Right renal pelvis (tissue), 4 donors: ENCODE data around the gene GLT6D1. TPM values are rescaled to one million over a fixed set of nuclear protein-coding genes. Genes with fewer than 3 reads are reported as not detected.

Source experiments
- DNase-seq, 4 donors: peaks; one replicate each; pipeline ENCODE4 v3.0.0-alpha.2; 2013; ENCODE audit warnings: low read depth in 4 of 4, low spot score in 3 of 4, missing footprints in 1 of 4
- polyA plus RNA-seq, 4 donors: library from polyadenylated mRNA; unstranded; fragments of 120-200 nt; gene quantifications; one replicate each; pipeline ENCODE4 v1.2.1, GENCODE V29; 2013; ENCODE audit not compliant: insufficient read length in 4 of 4

Gene GLT6D1
- polyA plus RNA-seq, 4 donors: not detected

- no peak for DNase-seq
Observed at GRCh38 chr9:135610290-135611141, 28.8 kb downstream of the GLT6D1 start.

DNA sequence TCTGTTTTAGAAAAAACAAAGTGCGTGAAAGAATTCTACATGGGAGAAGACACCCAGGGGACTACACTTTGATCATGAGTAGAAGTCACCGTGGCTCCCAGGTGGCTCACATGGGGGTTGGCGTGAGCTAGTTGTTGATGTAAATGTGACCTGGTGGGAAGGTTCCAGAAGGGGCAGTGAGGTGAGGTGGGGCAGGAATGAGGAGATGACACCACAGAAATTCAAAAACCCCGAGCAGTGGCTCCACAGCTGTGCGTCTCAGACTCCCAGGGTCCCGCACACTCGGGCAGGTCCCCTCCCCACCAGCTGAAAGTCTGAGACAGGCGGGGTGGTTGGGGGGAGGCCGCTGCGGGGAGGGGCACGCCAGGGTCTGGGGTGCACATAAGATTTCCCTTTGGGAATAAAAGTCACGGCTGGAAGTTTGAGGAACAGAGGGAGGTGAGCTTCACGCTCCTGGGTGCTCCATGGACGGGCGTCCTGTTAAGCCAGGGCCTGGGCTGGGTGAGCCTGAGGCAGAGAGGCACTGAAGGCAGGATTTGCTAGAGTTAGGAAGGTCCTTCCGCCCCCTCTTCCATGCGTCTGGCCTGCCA is 29.9 kb downstream of the GLT6D1 start:
- DNase-seq: no peak

DNA sequence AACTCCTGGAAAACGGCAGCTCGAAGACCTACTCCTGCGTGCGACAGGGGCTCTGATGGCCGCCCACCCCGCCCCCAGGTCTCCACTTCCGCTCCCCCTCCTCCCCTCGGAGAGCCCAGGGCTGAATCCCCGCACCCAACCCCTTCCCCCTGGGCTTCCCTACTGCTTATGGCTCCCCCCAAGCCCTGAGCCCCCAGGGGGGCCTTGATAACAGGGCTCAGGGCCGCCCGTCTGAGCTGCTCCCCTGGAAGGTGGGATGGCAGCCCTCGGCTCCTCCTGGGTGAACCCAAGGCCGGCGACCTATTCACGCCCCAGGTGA is 30.4 kb downstream of the GLT6D1 start:
- no peak for DNase-seq

GRCh38 chr9:135608294-135608998 is 30.9 kb downstream of the GLT6D1 start:
- no peak for DNase-seq

- no peak for DNase-seq
Observed at GRCh38 chr9:135607401-135608293, 31.7 kb downstream of the GLT6D1 start.

DNA sequence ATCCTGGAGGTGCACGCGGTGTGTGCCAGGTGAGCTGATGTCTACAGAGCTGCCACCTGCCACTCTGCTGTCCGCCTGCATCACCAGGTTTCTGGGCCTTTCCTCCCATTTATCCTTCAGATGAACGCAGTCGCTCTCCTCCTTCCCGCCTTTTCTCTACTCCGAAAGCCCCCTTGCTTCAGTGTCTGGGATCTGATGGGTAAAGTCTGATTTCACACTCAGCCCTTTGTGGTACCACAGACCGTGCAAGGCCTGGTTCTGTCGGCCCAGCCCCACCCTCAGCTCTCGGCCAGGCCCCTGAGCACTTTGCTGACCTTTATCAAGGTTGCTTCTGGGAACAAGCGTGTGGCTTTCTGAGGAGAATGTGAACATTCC is 32.5 kb downstream of the GLT6D1 start:
- no peak for DNase-seq

- no peak for DNase-seq
Observed at GRCh38 chr9:135605238-135605781, 34.0 kb downstream of the GLT6D1 start.

DNA sequence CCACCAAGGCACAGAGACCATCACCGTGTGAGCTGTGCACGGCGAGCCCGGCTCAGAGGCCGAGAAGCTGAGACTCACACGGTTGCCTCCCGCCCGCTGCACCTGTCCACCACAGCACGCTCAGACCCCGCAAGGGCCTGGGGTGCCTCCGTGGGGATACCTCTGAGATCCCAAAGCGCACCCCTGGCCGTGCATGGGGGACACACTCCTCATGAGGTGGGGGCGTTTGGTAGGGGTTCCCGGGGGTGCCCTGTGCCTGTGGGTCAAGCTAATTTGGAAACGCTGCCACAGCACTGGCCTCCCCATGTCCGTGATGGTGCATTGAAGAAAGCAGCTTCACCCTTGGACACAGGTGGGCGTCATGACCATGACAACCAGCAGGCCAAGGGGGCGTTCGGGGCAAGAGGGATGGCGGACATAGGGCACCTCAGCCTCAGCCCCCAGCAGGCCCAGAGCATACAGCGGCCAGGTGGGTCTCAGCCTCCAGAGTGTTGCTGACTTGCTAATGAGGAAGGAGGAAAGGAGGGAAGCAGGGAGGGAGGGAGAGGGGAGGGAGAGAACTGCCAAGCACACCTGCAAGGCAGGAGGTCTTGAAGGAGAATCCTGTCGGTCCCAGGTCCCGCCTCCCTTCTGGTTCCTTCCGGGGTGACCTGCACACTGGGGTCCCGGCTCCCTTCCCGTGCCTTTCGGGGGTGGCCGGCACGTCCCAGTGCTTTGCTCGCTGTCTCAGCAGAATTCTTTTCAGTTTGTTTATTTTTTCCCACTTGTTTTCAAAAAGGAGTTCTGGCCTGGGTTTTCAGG is 34.7 kb downstream of the GLT6D1 start:
- DNase-seq: no peak

DNA sequence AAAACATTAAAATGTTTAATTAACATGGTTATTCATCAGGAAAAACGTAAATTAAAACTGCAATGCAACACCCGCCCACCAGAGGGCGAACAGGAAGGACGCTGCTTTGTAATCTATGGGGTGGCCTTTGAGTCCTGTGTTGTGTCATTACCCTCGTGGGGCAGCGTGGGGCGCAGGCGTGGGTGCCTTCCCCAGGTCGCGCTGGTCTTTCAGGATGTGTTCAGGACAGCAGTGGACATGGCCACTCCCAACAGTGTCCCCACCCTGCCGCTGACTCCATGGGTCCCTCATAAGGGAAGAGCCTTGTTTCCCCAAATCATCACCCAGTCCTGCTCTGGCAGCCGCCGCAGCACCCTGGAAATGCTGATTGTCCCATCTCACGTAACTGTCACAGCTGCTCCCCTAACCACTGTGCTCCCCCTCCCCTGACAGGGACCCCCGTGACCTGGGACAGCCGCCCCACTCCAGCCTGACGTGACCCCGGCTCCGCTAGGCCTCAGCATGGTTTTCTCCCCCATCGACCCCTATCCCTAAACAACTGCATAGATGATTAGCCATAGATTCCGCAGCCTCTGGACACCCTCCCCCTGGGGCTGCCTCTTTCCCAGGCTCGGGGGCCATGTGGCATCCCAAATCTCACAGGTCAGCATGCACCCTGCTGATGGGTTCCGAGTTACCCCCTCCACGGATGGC is 36.4 kb downstream of the GLT6D1 start:
- no peak for DNase-seq

DNA sequence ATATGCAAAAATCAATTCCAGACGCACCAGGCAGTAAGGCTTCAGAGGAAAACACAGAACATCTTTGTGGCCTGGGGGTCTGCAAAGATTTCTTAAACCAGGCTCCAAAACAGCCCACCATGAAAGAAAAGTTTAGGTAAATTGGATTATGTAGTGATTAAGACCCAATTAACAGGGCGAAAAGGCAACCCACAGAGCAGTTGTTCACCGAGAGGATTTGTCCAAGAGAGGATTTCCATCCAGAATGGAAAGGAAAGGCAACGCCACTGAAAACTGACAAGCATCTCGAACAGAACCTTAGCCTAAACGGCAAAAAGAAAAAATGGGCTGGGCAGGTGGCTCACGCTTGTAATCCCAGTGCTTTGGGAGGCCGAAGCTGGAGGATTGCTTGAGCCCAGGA is 37.4 kb downstream of the GLT6D1 start:
- no peak for DNase-seq

DNA sequence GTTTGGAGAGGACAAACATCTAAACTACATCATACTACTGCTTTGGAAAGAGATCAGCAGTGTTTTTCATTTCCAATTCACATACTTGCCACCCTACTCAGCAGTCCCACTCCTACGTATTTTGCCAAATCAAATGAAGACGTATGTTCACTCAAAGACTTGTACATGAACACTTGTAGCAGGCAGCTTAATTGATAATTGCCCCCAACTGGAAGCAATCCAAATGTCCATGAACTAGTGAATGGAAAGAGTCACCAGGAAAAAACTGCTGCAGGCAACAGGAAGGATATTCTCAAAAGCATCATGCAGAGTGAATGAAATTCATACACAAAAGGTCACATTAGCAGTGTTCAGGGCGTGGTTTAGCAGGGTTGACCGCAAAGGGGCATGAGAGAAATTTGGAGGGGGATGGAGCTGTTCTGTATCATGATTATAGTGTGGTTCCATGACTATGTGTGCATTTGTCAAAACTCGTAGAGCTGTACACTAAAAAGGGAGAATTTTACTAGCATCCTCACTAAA is 39.0 kb downstream of the GLT6D1 start:
- no peak for DNase-seq

GRCh38 chr9:135596211-135596610 is 43.1 kb downstream of the GLT6D1 start:
- DNase-seq: no peak

DNA sequence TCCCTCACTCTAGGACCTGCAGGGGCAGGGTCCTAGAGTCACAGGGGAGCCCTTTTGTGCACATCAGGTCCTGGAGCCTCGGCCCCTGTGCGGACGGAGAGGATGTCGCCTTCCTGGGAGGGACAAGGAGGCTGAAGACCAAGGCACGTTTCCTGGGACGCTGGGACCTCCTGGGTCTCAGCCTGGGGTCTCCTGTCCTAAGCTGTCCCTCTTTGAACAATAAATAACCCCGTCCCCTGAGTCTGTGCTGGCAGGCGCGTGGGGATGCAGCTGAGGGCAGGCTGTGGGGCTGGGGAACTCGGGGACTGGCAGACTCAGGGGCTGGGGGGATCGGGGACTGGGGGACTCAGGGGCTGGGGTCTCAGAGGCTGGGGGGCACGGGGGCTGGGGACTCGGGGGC is 46.7 kb downstream of the GLT6D1 start:
- DNase-seq: no peak

GRCh38 chr9:135592331-135592590 is 47.1 kb downstream of the GLT6D1 start:
- no peak for DNase-seq

DNA sequence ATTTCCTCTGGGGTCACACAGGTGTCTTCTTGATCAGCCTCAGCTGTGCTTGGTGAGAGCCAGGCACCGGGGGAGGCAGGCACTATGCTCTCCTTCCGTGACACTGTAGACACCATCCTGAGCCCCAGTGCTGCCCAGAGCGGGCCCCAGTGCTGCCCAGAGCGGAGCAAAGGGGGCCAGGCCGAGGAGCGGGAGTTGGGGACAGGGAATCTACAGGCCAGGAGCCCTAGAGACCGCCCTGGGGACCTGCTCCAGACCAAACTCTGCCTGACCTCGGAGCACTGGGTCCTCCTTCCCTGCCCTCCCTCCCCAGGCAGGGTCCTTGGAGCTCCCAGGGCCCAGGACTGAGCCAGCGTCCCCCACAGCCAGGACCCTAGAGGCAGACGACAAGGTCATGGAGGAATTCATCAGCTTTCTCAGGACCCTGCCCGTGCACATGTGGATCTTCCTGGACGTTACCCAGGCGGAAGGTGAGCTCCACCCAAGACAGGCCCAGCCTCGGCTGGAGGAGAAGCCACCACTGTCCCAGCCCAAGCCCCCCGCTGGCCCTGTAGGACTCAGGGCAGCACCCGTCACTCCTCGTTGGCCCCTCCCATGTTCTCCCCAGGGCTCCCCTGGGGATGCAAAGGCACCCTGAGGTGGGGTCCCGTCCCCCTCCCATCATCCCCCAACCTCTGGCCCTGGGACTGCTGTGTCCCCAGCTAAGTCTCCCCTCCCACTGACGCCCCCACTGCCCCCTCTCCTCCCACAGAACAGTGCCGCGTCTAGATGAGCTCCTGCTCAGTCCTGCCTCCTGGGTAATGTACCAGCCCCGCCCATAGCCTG is 47.6 kb downstream of the GLT6D1 start:
- no peak for DNase-seq

GRCh38 chr9:135590486-135591079 is 48.8 kb downstream of the GLT6D1 start:
- no peak for DNase-seq

GRCh38 chr9:135589596-135590485 is 49.5 kb downstream of the GLT6D1 start:
- no peak for DNase-seq
